GM12891 (cell line): ENCODE results near the gene SFTPA1.
"Not testable (repeated sequence)": the region's sequence is repeated elsewhere in the genome, so short reads cannot be mapped to it uniquely, and the experiment has no call there.

ENCODE experiments used
- DNase-seq: peaks from one replicate; pipeline ENCODE4 v3.0.0; 2011; ENCODE audit warnings: low spot score; ENCODE audit not compliant: insufficient read length
- FAIRE-seq: peaks from 2 replicates; lab custom pipeline; 2011; peaks lifted over from hg19 to GRCh38; lab: Jason Lieb, UNC
- PAX5 ChIP-seq: IDR thresholded peaks from 2 replicates; pipeline ENCODE4 v1.6.1; 2011; ENCODE audit warnings: low read length, moderate library complexity, mild to moderate bottlenecking; ENCODE audit not compliant: insufficient read depth, severe bottlenecking
- POLR2A ChIP-seq: IDR thresholded peaks from 2 replicates; pipeline ENCODE4 v1.6.1; 2011; ENCODE audit warnings: low read depth, low read length, control low read depth
- POLR2AphosphoS5 ChIP-seq: IDR thresholded peaks from 2 replicates; pipeline ENCODE4 v1.6.1; 2011; ENCODE audit warnings: low read depth, low read length, control low read depth
- POU2F2 ChIP-seq: IDR thresholded peaks from 2 replicates; pipeline ENCODE4 v1.6.1; 2011; ENCODE audit warnings: low read depth, mild to moderate bottlenecking, control low read depth, low read length, moderate library complexity
- SPI1 ChIP-seq: IDR thresholded peaks from 2 replicates; pipeline ENCODE4 v1.6.1; 2011; ENCODE audit warnings: low read depth, low read length, control low read depth
- TAF1 ChIP-seq: IDR thresholded peaks from 2 replicates; pipeline ENCODE4 v1.6.1; 2011; ENCODE audit warnings: low read depth, low read length, control low read depth

SFTPA1 gene

DNA sequence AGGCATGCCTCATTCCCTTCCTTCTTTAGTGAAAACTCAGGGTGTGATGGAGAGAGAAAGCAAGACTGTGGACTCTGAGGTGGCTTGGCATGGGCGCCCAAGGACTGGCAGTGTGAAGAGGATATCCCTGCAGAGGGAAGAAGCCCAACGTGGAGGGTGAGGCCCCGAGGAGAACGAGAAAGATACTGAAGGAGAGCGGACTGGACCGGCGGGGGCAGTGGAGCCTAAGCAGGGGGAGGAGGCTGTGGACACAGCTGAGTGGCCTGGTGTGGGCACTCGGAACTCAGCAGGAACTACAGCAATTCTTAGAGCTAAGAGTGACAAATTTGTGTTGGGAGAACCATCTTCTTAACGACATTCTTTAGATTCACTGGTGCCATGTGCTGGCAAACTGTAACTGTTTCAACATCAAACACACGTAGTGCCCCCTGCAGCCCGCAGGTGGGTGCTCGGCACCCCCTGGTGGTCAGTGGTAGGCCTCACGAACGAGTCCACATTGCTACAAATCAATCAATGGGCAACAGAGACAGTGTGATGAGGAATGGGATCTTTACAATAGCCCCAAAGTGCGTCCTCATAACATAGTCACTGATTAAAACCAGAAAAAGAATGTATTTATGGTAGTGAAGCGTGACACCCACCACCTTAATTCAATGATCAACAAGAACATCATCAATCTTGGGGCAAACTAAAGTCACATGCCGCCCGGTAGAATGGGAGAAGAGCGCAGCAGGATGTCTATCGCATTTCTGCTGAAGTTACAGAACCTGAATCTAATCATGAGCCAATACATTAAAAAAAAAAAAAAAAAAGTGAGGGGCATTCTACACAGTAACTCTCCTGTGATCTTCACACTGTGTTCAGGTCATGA is 2.0 kb upstream of the SFTPA1 start:
- TF ChIP-seq SPI1 (no peak), POLR2A (no peak), POLR2AphosphoS5 (no peak), POU2F2 (no peak), TAF1 (no peak), PAX5 (no peak)
- DNase-seq (peak; percentile 28), FAIRE-seq (peak; percentile 67)

DNA sequence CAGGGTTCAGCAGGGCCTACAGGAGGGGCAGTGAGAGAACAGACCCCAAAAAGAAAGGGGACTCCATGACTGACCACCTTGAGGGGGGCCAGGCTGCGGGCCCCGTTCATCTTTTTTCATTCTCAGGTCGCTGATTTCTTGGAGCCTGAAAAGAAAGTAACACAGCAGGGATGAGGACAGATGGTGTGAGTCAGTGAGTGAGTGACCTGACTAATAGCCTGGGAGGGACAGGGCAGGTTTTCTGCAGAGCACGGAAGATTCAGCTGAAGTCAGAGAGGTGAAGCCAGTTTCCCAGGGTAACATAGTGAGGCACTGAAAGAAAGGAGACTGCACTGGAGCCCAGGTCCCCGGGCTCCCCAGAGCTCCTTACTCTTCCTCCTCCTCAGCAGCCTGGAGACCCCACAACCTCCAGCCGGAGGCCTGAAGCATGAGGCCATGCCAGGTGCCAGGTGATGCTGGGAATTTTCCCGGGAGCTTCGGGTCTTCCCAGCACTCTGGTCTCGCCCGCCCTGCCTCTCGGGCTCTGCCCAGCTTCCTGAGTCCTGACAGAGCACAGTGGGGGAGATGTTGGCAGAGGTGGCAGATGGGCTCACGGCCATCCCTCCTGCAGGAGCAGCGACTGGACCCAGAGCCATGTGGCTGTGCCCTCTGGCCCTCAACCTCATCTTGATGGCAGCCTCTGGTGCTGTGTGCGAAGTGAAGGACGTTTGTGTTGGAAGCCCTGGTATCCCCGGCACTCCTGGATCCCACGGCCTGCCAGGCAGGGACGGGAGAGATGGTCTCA is 646 bp downstream of the SFTPA1 start:
- not testable (repeated sequence) for DNase-seq, FAIRE-seq

DNA sequence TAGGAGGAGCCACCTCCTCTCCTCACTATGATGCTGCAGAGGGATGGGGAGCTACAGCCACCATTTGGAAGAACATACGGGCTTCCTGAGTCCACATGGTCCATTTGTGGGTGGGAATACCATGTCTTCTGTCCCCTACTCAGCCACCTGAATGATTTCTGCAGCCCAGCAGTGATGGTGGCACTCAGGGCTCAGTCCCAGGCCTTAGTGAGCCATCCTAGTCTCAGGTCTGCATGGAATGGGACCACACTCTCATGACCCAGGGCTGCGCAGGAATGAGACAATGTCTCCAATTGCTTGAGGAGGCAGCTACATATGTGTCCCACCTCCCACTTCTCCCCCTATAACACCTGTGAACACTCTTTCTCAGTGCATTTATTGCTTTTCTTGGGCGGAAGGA is 4.8 kb downstream of the SFTPA1 start:
- TF ChIP-seq POLR2A (no peak), POLR2AphosphoS5 (no peak), PAX5 (no peak), SPI1 (no peak), TAF1 (no peak), POU2F2 (no peak)
- FAIRE-seq: no peak
- DNase-seq: no peak

DNA sequence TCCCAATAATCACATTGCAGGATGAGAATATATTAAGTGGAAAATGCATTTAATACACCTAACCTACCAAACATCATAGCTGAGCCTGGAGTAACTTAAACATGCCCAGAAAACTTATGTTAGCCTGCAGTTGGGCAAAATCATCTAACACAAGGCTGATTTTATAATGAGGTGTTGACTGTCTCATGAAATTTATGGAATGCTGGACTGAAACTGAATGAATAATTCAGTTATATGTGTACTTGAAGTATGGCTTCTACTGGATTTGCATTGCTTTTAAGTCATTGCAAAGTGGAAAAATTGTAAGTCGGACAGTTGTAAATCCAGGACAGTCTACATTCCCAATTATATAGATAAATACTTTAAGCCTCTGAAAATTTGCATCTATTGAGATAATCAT is 5.4 kb downstream of the SFTPA1 start:
- FAIRE-seq: no peak
- TF ChIP-seq POU2F2: no peak
- no peak for TF ChIP-seq PAX5
- no peak for TF ChIP-seq POLR2AphosphoS5
- no peak for TF ChIP-seq POLR2A
- TF ChIP-seq SPI1: no peak
- TF ChIP-seq TAF1: no peak
- no peak for DNase-seq

DNA sequence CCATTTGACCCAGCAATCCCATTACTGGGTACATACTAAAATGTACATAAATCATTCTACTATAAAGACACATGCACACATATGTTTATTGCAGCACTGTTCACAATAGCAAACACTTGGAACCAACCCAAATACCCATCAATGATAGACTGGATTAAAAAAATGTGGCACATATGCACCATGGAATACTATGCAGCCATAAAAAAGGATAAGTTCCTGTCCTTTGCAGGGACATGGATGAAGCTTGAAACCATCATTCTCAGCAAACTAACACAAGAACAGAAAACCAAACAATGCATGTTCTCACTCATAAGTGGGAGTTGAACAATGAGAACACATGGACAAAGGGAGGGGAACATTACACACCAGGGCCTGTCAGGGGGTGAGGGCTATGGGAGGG is 12.9 kb downstream of the SFTPA1 start:
- not testable (repeated sequence) for DNase-seq, FAIRE-seq

DNA sequence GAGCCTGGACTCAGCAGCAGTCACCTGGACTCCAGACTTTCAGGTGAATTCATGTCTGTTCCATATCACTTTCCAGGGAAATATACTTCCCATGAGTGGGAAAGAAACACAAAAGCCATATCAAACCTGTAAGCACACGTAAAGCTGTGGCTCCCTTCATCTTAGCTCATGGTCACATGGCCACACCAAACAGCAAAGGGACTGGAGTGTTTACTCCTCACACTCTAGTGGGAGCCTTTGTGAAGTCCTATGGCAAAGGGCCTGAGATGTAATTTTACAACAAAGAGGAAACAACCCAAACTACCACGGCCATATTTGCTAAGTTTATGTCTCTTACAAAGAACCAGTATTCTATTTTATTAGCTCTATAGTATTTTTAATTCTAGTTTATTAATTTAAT is 16.3 kb downstream of the SFTPA1 start:
- TF ChIP-seq POU2F2: no peak
- TF ChIP-seq PAX5: no peak
- TF ChIP-seq TAF1: no peak
- TF ChIP-seq SPI1: no peak
- TF ChIP-seq POLR2A: no peak
- TF ChIP-seq POLR2AphosphoS5: no peak
- DNase-seq: no peak
- no peak for FAIRE-seq

DNA sequence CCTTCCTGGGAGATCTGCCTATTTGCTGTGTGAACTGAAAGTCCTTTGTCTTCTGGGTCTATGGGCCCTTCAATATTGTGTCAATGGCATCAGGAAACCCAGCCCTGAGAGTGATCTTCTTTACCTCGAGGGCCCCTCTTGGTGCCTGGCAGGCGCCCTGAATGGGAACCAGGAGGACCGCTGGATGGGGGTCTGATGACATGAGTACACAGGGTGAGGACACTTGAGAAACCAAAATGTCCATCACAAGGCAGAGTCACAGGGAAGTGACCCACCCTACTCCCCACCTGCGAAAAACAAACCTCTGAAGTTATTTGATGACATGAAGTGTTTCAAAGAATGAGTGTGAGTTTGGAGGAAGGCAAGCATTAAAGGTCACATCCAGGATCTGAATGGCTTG is 17.3 kb downstream of the SFTPA1 start:
- FAIRE-seq (no peak), DNase-seq (no peak)
- TF ChIP-seq POLR2A (no peak), TAF1 (no peak), SPI1 (no peak), POLR2AphosphoS5 (no peak), PAX5 (no peak), POU2F2 (no peak)

DNA sequence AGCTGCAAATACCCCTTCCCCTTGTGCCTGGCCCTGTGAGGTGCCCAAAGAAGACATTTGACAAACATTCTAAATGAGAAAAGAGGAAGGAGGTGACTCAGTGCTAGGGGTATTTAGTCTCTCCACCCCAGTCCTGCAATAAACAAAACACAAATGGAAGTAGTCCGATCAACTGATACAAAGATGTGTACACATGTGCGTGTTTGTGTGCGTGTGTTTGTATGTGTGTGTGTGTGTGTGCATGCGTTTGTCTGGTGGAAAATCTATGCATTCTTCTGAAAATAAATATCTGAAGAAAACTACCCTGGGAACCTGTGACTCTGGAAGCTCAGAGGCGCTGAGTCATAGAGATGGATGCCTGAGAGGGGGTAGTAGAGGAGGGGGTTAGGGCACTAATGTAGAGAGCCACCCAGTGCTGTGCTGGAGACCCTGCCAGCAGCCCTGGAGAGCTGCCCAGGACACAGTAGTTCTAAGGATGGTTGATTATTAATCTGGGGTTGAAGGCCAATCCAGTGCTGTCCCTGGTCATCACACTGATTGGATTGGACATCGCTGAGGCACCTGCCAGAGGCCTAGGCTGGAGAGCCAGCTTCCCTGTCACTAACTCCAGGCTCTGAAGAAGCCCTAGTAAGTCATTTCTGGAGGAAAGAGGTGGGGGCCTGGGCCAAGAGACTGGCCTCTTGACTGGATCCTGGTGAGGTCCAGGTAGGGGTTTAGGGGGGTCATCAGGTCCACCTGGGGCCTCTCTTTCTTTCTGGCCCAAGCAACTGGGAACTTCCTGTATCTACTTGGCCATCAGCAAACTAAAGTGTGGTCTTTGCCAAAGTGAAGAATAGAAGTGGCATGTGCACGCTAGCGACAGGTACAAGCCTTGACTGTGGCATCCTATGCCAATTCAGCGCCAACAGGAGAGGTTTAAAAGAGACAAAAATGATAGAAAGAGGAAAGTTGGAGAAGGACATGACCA is 18.5 kb downstream of the SFTPA1 start:
- no peak for TF ChIP-seq POLR2A
- TF ChIP-seq SPI1: no peak
- no peak for TF ChIP-seq POU2F2
- TF ChIP-seq POLR2AphosphoS5: no peak
- TF ChIP-seq TAF1: no peak
- no peak for TF ChIP-seq PAX5
- FAIRE-seq: no peak
- no peak for DNase-seq

DNA sequence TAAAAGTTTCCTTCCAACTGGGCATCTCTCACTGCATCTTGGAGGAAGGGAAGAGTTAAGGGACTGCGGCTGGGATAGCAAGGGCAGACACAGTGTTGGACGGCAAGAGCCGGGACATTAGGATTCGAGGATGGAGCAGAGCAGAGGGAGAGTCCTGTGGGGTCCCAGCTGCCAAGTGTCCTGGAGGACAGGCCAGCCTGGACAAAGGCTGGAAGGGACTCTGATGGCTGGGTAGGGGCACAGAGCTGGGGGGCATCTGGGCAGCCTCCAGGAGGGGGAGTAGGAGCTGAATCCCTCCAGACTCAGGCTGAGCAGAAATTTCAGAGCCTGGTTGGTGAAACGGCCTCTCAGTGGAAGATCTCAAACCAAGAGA is 19.2 kb downstream of the SFTPA1 start:
- DNase-seq (no peak), FAIRE-seq (no peak)
- TF ChIP-seq POU2F2 (no peak), PAX5 (no peak), POLR2A (no peak)

DNA sequence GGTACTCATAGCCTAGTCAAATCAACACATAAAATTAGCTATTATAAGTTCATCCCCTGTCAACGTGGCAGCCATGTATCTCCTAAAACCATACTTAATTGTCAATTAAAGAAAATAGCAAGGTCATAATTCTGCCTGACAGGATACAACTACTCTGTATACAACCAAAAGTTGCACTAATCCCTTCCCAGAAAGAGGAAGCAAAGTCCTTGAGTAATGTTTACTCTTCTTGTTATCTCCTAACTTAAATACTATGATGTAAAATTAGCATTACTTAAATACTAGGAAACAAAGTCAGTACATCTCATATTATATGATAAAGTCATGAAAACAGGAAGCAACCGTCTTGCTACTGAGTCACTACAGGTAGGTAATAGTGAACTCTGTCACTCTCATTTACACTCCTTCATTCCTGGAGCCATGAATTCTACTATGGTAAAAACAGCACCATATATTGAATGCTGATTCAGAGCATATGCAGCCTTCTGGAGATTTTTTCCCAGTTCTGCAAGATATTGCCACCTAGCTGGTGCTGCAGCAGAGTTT is 26.0 kb downstream of the SFTPA1 start:
- FAIRE-seq, DNase-seq: not testable (repeated sequence)
